IPS DF 6.9 (cell line): ENCODE data around the gene BMPER.

ENCODE experiments used
- DNase-seq: peaks from one replicate; pipeline ENCODE4 v3.0.0-alpha.2; 2013; ENCODE audit warnings: low read depth, low spot score
- H3K27ac ChIP-seq: one replicate; pipeline ENCODE4 v1.5.1; 2013; ENCODE audit warnings: low read length, control low read depth
- H3K27me3 ChIP-seq: 2 replicates; pipeline ENCODE4 v1.6.1; 2013; ENCODE audit warnings: mild to moderate bottlenecking, low read length; ENCODE audit not compliant: control insufficient read depth, insufficient read depth
- H3K36me3 ChIP-seq: 2 replicates; pipeline ENCODE4 v1.6.1; 2013; ENCODE audit warnings: low read length; ENCODE audit not compliant: control insufficient read depth, insufficient read depth
- H3K4me1 ChIP-seq: 2 replicates; pipeline ENCODE4 v1.6.1; 2013; ENCODE audit warnings: low read length; ENCODE audit not compliant: control insufficient read depth, insufficient read depth
- H3K4me3 ChIP-seq: 2 replicates; pipeline ENCODE4 v1.5.1; 2013; ENCODE audit warnings: mild to moderate bottlenecking, low read length
- H3K9me3 ChIP-seq: 2 replicates; pipeline ENCODE4 v1.6.1; 2013; ENCODE audit warnings: low read length, inconsistent platforms; ENCODE audit not compliant: control insufficient read depth, insufficient read depth
- WGBS: extraction: QIAGEN DNeasy Blood & Tissue Kit; methylation state at CpG from one replicate; pipeline ENCODE4 v1.1.7; 2013; ENCODE audit warnings: mixed read lengths, missing lambda C conversion rate; ENCODE audit not compliant: insufficient read length, insufficient coverage; 5-methylcytosine and 5-hydroxymethylcytosine counted together

The BMPER gene

DNA sequence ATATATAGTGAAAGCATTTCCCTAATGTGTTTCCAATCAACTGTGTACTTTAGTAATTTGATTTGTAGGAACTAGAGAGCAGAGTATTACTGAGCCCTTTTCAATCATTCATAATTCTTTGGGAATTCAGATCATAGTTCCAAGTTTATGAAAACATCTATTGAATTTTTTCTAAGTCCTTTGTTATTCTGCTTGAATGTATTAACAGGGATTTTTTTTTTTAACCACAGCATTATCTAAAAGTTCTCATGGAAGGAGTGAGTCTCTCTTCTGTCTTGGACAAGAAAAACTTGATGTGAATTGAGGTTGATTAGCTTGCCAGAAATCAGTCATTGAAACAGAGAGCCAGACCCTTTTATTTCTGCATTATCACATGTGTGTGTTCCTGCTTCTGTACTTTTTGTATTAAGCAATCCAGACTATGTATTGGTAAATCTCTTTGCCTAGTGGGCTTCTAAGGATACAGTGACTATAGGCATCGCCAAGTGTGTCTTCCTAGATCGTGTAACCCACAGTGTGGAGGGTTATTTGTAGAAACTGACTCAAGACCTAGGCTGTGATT lies 59.9 kb downstream of the BMPER start:
- no peaks in the 10 kb centered on the region for H3K9me3 ChIP-seq

DNA sequence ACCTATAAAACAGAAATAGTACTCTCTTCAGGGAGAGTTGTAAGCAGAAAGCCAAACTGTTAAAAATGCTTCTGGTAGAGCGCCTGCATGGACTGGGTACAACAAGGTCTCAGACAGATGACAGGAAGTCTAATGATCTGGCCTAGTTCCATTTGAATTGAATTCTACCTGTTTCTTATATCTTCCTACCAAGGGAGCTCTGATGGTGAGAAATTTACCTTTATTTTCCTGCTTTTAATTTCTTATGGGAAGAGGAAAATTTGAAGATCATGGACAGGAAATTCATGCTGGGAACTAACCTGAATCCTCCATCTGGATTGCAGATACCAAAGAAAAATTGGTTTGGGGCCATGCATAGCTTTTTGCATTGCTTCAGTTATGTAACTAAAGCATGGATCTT lies 63.3 kb downstream of the BMPER start:
- Histone ChIP-seq H3K36me3 (no peaks in the 10 kb centered on the region), H3K27me3 (no peaks in the 10 kb centered on the region), H3K9me3 (no peaks in the 10 kb centered on the region), H3K4me1 (no peaks in the 10 kb centered on the region), H3K4me3 (no peak overlapping the region), H3K27ac (no peak overlapping the region)
- no CpG with 5 or more reads among the region's 1 CpG for WGBS
- no peak for DNase-seq

More for the DNA sequence above, 59.9 kb downstream of the BMPER start:
- Histone ChIP-seq H3K27ac (no peak overlapping the region), H3K36me3 (no peaks in the 10 kb centered on the region), H3K4me1 (no peaks in the 10 kb centered on the region), H3K27me3 (no peaks in the 10 kb centered on the region), H3K4me3 (no peak overlapping the region)
- WGBS: no CpG with 5 or more reads among the region's 2 CpGs
- no peak for DNase-seq

DNA sequence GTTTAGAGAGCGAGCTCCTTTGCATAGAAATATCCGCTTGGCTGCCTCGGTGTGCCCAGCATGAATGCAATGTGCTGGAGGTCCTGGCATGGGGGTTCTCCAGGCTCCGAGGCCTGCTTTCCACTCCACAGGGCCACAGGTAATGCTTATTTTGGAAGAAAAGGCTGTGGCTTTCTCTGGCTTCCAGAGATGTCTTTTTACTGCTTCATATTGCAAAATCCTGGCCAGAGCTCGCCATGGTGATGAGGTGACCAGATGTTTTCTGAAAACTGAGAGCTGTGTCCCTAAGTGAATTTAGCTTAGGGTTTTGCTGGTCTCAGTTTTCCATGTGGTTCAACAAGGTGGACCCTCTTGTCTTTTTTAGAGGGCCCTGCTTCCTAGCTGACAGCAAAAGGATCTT lies 65.2 kb downstream of the BMPER start:
- H3K4me1 ChIP-seq: no peaks in the 10 kb centered on the region
- WGBS: no CpG with 5 or more reads among the region's 5 CpGs
- no peak overlapping the region for H3K4me3 ChIP-seq
- no peak overlapping the region for H3K27ac ChIP-seq
- H3K9me3 ChIP-seq: no peaks in the 10 kb centered on the region
- H3K27me3 ChIP-seq: no peaks in the 10 kb centered on the region
- no peaks in the 10 kb centered on the region for H3K36me3 ChIP-seq
- DNase-seq: no peak

DNA sequence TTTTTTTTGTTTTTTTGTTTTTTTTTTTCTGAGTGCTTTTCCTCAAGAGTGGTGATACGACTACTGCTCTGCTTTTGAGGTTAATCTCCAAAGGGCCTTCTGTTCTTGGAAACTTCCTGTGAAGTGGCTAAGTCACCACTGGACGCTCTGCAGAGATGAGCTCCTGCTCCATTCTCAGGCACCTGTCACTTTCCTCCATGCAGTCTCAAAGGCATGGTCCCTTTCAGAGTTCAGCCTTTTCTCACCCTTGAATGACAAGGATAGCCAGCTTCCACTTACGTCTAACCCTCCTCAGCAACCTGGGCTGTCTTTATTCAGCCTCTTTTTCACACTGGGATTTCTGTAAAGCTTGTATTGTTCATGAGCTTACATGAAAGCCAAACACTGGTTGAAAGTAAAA lies 65.8 kb downstream of the BMPER start:
- Histone ChIP-seq H3K9me3 (no peaks in the 10 kb centered on the region), H3K4me1 (no peaks in the 10 kb centered on the region), H3K27me3 (no peaks in the 10 kb centered on the region), H3K36me3 (no peaks in the 10 kb centered on the region), H3K4me3 (no peak overlapping the region), H3K27ac (no peak overlapping the region)
- no CpG with 5 or more reads among the region's 3 CpGs for WGBS
- DNase-seq: no peak

DNA sequence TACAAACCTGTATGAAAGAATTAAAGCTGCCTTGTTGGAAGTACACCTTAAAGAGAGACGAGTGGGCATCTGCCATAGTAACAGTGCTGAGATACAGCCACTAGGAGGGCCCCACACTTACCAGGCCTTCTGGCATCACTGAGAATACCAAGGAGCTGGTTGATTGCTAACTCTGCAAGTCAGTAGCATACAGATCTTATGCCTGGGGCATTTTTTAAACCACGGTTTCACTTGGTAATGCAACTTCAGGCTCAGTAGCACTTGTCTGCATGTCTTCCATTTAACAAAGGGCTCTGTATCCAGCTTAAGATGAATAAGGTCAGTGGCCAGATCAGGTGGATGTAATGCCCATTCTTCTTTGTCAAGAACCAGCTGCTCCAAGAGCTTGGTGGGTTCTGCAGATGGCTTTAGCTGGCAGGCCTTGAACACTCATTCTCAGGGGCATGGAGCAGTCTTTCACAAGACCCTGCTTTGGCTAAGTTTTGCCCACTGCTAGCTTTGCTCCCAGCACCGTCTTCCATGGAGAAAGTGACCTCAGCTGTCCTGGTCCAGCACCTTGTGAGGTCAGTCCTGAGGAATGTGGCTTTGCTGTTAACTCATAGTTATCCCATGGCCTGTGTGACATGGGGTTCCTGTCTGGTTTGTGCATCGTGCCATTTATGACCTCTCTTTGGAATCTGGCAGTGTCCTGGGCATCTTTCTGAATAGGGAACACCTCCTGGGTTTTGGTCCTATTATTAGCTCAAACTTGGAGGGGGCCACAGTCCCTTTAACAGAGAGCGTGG lies 68.1 kb downstream of the BMPER start:
- no peaks in the 10 kb centered on the region for H3K36me3 ChIP-seq
- DNase-seq: no peak
- no peak overlapping the region for H3K27ac ChIP-seq
- H3K4me1 ChIP-seq: no peaks in the 10 kb centered on the region
- H3K9me3 ChIP-seq: no peaks in the 10 kb centered on the region
- no CpG with 5 or more reads among the region's 5 CpGs for WGBS
- H3K4me3 ChIP-seq: no peak overlapping the region
- no peaks in the 10 kb centered on the region for H3K27me3 ChIP-seq

DNA sequence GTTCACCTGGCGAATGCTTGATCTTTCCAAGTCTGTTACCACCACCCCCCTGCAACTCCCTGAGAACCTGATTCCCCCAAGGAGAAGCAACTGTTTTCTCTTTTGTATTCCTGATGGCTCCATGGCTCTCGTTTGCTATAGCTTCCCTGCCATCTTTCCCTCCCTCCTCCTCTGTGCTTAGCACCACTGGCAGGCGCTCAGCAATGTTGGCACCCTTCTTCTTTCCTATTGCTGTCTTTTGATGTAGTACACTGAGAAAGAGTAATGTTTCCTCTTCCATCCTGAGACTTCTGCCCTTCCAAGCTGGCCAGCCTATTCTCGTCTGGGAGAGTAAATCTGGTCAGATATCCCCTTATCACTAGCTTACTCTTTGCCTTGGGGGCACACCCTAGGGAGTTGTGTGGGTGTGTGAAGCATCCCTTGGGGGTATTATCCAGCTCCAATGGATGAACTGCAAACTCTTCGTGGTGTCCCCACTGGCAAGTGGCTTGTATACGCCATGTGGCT lies 74.0 kb downstream of the BMPER start:
- no peak for DNase-seq
- H3K9me3 ChIP-seq: no peaks in the 10 kb centered on the region
- no CpG with 5 or more reads among the region's 6 CpGs for WGBS
- H3K4me3 ChIP-seq: no peak overlapping the region
- no peaks in the 10 kb centered on the region for H3K4me1 ChIP-seq
- H3K27me3 ChIP-seq: no peaks in the 10 kb centered on the region
- H3K36me3 ChIP-seq: no peaks in the 10 kb centered on the region
- H3K27ac ChIP-seq: no peak overlapping the region

DNA sequence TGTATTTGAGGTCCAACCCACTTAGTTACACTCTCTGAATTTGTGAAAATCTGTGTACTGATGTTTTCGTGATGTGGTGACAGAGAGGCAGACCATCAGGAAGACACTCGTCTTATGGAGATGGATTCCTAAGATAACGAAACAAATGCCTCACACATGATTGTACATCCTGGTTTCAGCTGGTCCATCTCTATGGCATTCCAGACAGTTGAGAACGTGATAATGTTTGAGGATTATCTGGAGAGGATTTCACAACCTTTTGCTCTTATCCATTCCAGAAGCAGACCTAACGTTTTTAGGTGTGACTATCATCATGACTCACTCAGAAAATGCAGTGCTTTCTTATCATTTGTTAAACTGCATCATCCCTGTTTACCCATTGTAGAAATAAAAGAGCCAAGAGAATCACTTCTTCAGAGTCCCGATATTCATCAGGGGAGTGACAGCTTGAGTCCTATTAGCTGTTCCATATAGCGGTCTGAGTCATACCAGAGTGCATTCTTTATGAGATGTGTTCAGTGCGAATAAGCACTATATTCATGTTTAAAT lies 74.5 kb downstream of the BMPER start:
- WGBS: no CpG with 5 or more reads among the region's 8 CpGs

DNA sequence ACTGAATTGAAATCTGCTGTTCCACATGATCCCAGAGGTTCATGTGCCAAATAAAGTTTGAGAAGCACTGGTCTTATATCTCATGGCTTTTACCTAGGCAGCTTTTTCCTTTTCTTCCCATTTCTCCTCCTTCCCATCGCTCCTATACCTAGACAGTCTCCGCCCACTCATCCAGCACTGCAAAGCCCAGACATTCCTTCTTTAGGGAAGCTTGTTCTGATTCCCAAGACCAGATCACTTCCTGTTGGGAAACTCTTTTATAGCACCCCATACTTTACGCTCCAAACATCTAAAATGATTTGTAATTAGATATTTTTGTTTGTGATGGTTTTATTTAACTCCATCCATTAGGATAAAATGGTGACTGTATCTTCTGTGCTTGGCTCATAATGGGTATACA lies 75.9 kb downstream of the BMPER start:
- Histone ChIP-seq H3K27me3 (no peaks in the 10 kb centered on the region), H3K27ac (no peak overlapping the region), H3K36me3 (no peaks in the 10 kb centered on the region), H3K4me1 (no peaks in the 10 kb centered on the region), H3K4me3 (no peak overlapping the region), H3K9me3 (no peaks in the 10 kb centered on the region)
- DNase-seq: no peak
- WGBS: no CpG with 5 or more reads among the region's 3 CpGs

More for the DNA sequence above, 74.5 kb downstream of the BMPER start:
- H3K4me3 ChIP-seq: no peak overlapping the region
- no peaks in the 10 kb centered on the region for H3K27me3 ChIP-seq
- DNase-seq: no peak
- no peaks in the 10 kb centered on the region for H3K9me3 ChIP-seq
- no peaks in the 10 kb centered on the region for H3K36me3 ChIP-seq
- no peak overlapping the region for H3K27ac ChIP-seq
- H3K4me1 ChIP-seq: no peaks in the 10 kb centered on the region

DNA sequence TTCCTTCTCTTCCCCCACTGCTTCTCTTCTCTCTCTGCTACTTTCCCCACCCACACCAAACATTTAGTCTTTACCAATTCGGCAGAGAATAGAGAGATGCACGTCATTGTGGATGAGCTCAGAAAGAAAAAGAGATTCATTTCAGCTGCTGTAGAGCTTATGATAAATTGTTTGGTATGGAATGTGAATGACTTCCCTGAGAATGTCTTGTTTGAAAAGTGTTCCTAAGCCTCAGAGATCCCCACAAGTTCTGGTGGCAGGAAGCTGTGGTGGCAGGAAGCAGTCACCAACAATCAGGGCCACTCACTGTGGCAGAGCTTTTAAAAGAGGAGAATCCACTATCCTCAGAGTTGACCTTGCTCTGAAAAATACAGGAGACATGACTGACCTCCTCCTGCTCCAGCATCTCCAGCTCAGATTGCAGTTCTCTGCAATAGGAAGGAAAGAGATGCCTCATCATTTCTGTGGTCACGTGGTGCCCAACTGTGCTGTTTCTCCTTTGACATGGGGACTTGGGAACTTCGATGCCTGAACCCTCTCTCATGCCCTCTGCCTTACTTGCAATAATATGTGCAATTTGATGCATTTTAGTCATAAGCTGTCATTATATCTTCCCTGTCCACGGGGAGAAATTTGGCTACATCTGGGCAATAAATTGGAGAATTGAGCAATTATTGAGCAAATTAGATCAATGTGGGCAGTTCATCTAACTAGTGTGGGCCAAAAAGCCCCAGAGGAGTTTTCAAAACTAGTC lies 76.5 kb downstream of the BMPER start:
- no peak overlapping the region for H3K27ac ChIP-seq

DNA sequence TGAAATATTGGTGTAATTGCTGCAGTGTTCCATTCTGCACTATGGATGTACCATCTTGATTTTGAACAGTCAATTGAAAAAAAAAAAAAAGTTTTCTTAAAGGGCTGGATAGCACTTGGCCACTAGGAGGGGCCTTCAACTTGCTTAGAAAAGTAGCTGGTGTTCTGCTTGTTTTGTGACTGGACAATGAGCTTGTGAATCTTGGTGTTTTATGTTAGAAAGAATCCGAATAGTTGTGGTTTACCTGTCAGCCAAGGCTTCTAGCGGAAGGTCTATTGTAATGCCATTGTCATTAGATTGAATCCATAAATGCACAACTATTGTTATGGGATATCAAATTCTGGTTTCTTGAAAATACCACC lies 77.1 kb downstream of the BMPER start:
- Histone ChIP-seq H3K4me1 (no peaks in the 10 kb centered on the region), H3K27ac (no peak overlapping the region), H3K9me3 (no peaks in the 10 kb centered on the region), H3K4me3 (no peak overlapping the region), H3K36me3 (no peaks in the 10 kb centered on the region), H3K27me3 (no peaks in the 10 kb centered on the region)
- no CpG with 5 or more reads among the region's 2 CpGs for WGBS
- DNase-seq: peak; percentile 27

More for the DNA sequence above, 76.5 kb downstream of the BMPER start:
- H3K4me3 ChIP-seq: no peak overlapping the region
- no peaks in the 10 kb centered on the region for H3K36me3 ChIP-seq
- DNase-seq: no peak
- no peaks in the 10 kb centered on the region for H3K9me3 ChIP-seq
- H3K4me1 ChIP-seq: no peaks in the 10 kb centered on the region
- no CpG with 5 or more reads among the region's 5 CpGs for WGBS
- no peaks in the 10 kb centered on the region for H3K27me3 ChIP-seq
